ENCODE results near the gene AFG3L2.

Gene AFG3L2

GRCh38 chr18:12318334-12318697 is 58.7 kb downstream of the AFG3L2 start:
- Histone ChIP-seq H2AFZ (no peak overlapping the region), H3K27ac (no peak overlapping the region), H3K36me3 (ENCODE audit: control insufficient read depth, insufficient read depth, low read length) (no peaks in the 10 kb centered on the region), H3K9me3 (ENCODE audit: control insufficient read depth, low read length) (no peaks in the 10 kb centered on the region), H3K4me3 (ENCODE audit: low read depth, low read length) (no peak overlapping the region), H3K4me1 (no peaks in the 10 kb centered on the region), H3K27me3 (ENCODE audit: control insufficient read depth, insufficient read depth, low read length) (no peaks in the 10 kb centered on the region), H3K4me2 (ENCODE audit: low read length) (no peak overlapping the region), H3K9ac (no peak overlapping the region), H3K79me2 (no peaks in the 10 kb centered on the region)
- no peak for TF ChIP-seq CTCF (IDR thresholded peaks at IDR 0.05)

DNA sequence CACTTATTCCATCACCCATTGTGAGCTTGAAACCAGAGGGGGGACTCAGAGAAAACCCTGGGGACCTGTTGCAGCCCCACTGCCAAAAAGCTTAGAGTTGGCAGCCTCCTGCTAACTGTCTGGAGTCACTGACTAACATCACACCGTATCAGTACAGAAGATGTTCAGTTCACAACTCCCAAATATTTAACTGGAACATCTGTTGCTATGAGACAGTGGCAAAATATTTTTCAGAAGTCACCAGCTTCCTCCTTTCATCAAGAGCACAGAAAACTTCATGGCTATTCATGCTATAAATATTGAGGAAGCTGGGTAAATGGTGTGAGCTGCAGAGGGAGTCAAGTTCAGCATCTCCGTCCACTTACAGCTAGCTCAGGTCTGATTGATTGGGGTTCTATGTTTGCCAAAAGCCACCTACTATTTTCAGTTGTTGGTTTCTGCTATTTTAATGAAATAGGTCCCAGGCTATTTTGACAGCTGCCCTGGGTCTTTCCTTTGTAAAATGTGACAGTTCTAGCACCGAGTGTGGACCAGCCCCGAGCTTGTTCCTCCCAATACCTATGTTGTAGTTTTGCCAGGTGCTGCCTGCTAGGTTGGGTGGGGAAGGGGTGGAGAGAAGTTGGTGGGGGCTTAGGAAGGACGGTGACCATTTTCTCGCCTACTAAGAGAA is 59.2 kb downstream of the AFG3L2 start:
- no peaks in the 10 kb centered on the region for H3K4me1 ChIP-seq
- no peaks in the 10 kb centered on the region for H3K9me3 ChIP-seq (ENCODE audit: control insufficient read depth, low read length)
- H3K4me3 ChIP-seq (ENCODE audit: low read depth, low read length), result no peak overlapping the region
- H3K36me3 ChIP-seq (ENCODE audit: control insufficient read depth, insufficient read depth, low read length), result no peaks in the 10 kb centered on the region
- no peaks in the 10 kb centered on the region for H3K27me3 ChIP-seq (ENCODE audit: control insufficient read depth, insufficient read depth, low read length)
- no peak overlapping the region for H2AFZ ChIP-seq
- no peak overlapping the region for H3K4me2 ChIP-seq (ENCODE audit: low read length)
- H3K79me2 ChIP-seq, result no peaks in the 10 kb centered on the region
- TF ChIP-seq CTCF (IDR thresholded peaks at IDR 0.05), result no peak
- H3K9ac ChIP-seq, result no peak overlapping the region
- no peak overlapping the region for H3K27ac ChIP-seq

DNA sequence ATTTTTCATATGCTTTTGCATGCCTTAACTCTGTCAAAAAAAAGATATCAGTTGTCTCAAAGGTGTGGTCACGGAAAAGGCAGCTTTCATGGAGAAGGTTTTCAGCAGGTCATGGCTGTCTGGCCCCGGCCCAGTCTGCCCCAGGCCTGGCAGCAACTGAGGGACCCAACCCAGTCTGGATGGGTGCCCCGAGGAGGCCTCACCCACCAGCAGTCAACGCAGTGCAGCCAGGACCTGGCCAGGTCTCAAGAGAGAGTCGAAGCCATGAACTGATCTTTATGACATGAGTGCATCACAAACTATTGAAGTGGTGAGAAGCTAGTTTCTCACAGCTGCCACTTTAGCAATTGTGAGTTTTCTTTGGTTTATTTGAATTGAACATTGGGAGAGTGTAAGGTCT is 61.1 kb downstream of the AFG3L2 start:
- H3K36me3 ChIP-seq (ENCODE audit: control insufficient read depth, insufficient read depth, low read length), result no peaks in the 10 kb centered on the region
- H3K79me2 ChIP-seq, result no peaks in the 10 kb centered on the region
- no peak overlapping the region for H2AFZ ChIP-seq
- no peaks in the 10 kb centered on the region for H3K9me3 ChIP-seq (ENCODE audit: control insufficient read depth, low read length)
- no peak overlapping the region for H3K4me2 ChIP-seq (ENCODE audit: low read length)
- no peak overlapping the region for H3K27ac ChIP-seq
- no peaks in the 10 kb centered on the region for H3K4me1 ChIP-seq
- TF ChIP-seq CTCF (IDR thresholded peaks at IDR 0.05), result no peak
- no peak overlapping the region for H3K9ac ChIP-seq
- no peak overlapping the region for H3K4me3 ChIP-seq (ENCODE audit: low read depth, low read length)
- H3K27me3 ChIP-seq (ENCODE audit: control insufficient read depth, insufficient read depth, low read length), result no peaks in the 10 kb centered on the region

- Histone ChIP-seq H3K4me3 (ENCODE audit: low read depth, low read length) (no peak overlapping the region), H3K79me2 (no peaks in the 10 kb centered on the region), H3K27ac (no peak overlapping the region), H3K36me3 (ENCODE audit: control insufficient read depth, insufficient read depth, low read length) (no peaks in the 10 kb centered on the region), H3K9me3 (ENCODE audit: control insufficient read depth, low read length) (no peaks in the 10 kb centered on the region), H2AFZ (no peak overlapping the region), H3K9ac (no peak overlapping the region), H3K4me1 (no peaks in the 10 kb centered on the region), H3K4me2 (ENCODE audit: low read length) (no peak overlapping the region), H3K27me3 (ENCODE audit: control insufficient read depth, insufficient read depth, low read length) (no peaks in the 10 kb centered on the region)
- TF ChIP-seq CTCF (IDR thresholded peaks at IDR 0.05), result no peak
These were observed 61.5 kb downstream of the AFG3L2 start for GRCh38 chr18:12315490-12315889.

DNA sequence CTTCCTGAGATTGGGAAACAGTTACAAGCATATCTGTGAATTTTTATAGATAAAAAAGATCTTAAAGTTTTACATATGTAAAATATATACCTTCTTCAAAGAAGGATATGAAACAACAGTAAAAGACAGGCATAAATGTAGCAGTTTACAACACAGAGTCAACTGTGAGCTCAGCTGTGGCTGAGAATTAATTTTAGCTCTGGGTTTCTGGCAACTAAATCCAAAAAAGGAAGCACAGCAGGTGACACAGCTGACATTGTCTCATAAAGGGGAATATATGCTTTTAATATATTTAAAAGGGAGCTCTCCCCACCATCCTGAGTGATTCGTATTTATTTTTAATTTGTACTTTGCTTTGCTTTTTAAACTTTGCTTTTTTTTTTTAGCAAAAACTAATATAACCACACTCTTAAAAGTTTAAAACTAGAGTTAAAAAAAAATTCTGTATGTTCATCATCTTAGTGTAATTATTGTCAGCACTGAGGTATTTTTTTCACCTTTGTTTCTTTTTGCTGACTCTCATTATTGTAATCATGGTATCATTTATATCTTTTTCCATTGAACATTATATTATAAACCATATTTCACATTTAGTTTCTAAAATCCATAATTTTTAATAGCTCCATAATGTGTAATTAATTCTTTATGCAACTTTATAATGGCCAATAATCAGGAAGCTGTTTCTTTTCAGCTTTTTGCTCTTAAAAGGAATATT is 62.3 kb downstream of the AFG3L2 start:
- no peaks in the 10 kb centered on the region for H3K36me3 ChIP-seq (ENCODE audit: control insufficient read depth, insufficient read depth, low read length)

More for the DNA sequence above, 62.3 kb downstream of the AFG3L2 start:
- H3K4me2 ChIP-seq (ENCODE audit: low read length), result no peak overlapping the region
- no peaks in the 10 kb centered on the region for H3K9me3 ChIP-seq (ENCODE audit: control insufficient read depth, low read length)
- H3K79me2 ChIP-seq, result no peaks in the 10 kb centered on the region
- H3K4me1 ChIP-seq, result no peaks in the 10 kb centered on the region
- H3K9ac ChIP-seq, result no peak overlapping the region
- H3K4me3 ChIP-seq (ENCODE audit: low read depth, low read length), result no peak overlapping the region
- no peak for TF ChIP-seq CTCF (IDR thresholded peaks at IDR 0.05)
- H2AFZ ChIP-seq, result no peak overlapping the region
- no peaks in the 10 kb centered on the region for H3K27me3 ChIP-seq (ENCODE audit: control insufficient read depth, insufficient read depth, low read length)
- H3K27ac ChIP-seq, result no peak overlapping the region

Data from parathyroid adenoma (tissue), 2 donors.